ENCODE results near the gene PLEKHA6. TPM values are rescaled to one million over a fixed set of nuclear protein-coding genes. Genes with fewer than 3 reads are reported as not detected.

Gene PLEKHA6
- total and polyA plus RNA-seq, 2 of the 4 experiments (the other 2 are of a cell fraction): 8.2 to 19.9 TPM

DNA sequence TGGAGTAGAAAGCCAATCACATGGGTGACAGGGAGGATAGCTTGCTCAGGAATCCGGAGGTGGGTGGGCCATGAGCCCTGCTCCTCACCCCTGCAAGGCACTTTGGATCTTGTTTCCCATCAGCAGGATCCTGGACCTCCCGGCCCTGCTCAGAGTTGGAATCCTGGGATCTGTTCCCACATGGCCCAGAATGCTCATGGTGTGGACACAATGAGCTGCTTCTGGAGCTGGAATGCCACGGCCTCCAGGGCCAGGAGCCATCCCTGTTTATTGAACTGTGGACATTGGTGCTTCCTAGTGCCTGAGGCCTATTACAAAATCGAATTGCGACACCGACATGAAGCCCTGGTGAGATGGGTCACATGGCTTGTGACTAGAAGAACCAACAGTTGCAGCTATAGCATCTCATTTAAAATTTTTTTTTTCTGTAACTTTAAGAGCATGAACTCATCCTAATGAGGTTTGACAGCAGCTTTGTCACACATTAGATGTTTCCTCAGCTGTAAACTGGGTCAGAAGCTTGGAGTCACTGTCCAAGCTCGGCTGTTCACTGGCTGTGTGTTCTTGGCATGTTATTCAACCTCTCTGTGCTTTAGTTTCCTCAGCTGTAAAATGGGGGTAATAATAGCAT, 105.6 kb downstream of the PLEKHA6 start:
- 47% methylated on average over 3 of the region's 7 CpGs; no CpG with 5 or more reads in 1 of the 2 experiments for WGBS, 2 experiments (ENCODE audit: extremely low coverage in 2 of 2, insufficient read length in 1 of 2)
- Histone ChIP-seq H3K9ac (ENCODE audit: low read depth, low read length) (no peak overlapping the region), H3K18ac (ENCODE audit: low read depth, low read length) (peak overlapping the region; percentile 51), H3K4ac (ENCODE audit: low read depth, low read length) (peak overlapping the region; percentile 57; the same call in 1 of the 2 replicates), H4K8ac (ENCODE audit: low read depth in 2 of 2, low read length in 2 of 2) (peak overlapping the region in 1 of 2 experiments; percentile 29; a peak in 2 of 4 replicates), H3K9me1 (ENCODE audit: insufficient read depth, low read length) (peaks cover 5% of the 10 kb centered on the region; the same call in 1 of the 2 replicates), H3K56ac (ENCODE audit: extremely low read depth, insufficient read depth, low read length) (no peak overlapping the region), H2AK9ac (replicated peaks; ENCODE audit: low read depth, low read length, poor library complexity) (peak overlapping the region; percentile 23), H3K9me3 (ENCODE audit: control insufficient read depth, insufficient read depth, low read length) (no peaks in the 10 kb centered on the region), H3K4me3 (ENCODE audit: insufficient read depth, low read depth, low read length) (no peak overlapping the region), H4K91ac (ENCODE audit: insufficient read depth, low read depth, low read length) (peak overlapping the region; percentile 68; the same call in 1 of the 2 replicates), H3K4me2 (ENCODE audit: low read depth, low read length) (no peak overlapping the region), H2AFZ (replicated peaks; ENCODE audit: low read length, poor library complexity) (peak overlapping the region; percentile 71), H3K14ac (replicated peaks; ENCODE audit: low read depth, low read length) (peak overlapping the region; percentile 74), H3K23ac (ENCODE audit: low read depth, low read length) (0 out of 2 replicates have a peak overlapping the region, but pooled peaks have one; percentile 36), H3K79me1 (ENCODE audit: low read depth in 1 of 2, low read length in 2 of 2) (no peaks in the 10 kb centered on the region), H2BK20ac (ENCODE audit: low read depth, low read length) (peak overlapping the region; percentile 24; the same call in 1 of the 2 replicates), H3K36me3 (ENCODE audit: control insufficient read depth, insufficient read depth, low read length) (peaks cover 6% of the 10 kb centered on the region), H2AK5ac (ENCODE audit: low read depth, low read length) (peak overlapping the region; percentile 47; the same call in 1 of the 2 replicates), H3K4me1 (ENCODE audit: control insufficient read depth, insufficient read depth, low read length) (peaks cover 21% of the 10 kb centered on the region), H4K20me1 (ENCODE audit: insufficient read depth, low read length) (no peaks in the 10 kb centered on the region), H3K27ac (ENCODE audit: insufficient read depth, low read length) (peak overlapping the region; percentile 50; the same call in 1 of the 2 replicates), H2BK15ac (ENCODE audit: low read depth, low read length) (no peak overlapping the region), H3K27me3 (ENCODE audit: control insufficient read depth, insufficient read depth, low read length) (no peaks in the 10 kb centered on the region), H2BK120ac (ENCODE audit: low read depth, low read length) (peak overlapping the region; percentile 53; the same call in 1 of the 2 replicates), H2BK5ac (ENCODE audit: low read depth, low read length, poor library complexity, severe bottlenecking) (peak overlapping the region; percentile 14), H4K5ac (ENCODE audit: low read depth, low read length) (peak overlapping the region; percentile 65)
- dilution Hi-C loops (cut with HindIII; ENCODE audit: low sequenced_read_pairs, unreplicated experiment): no loop called here
- peak; percentile 97 for TF ChIP-seq CEBPB (IDR thresholded peaks at IDR 0.05; ENCODE audit: low read depth, low read length)
- TF ChIP-seq, protein P1, sequence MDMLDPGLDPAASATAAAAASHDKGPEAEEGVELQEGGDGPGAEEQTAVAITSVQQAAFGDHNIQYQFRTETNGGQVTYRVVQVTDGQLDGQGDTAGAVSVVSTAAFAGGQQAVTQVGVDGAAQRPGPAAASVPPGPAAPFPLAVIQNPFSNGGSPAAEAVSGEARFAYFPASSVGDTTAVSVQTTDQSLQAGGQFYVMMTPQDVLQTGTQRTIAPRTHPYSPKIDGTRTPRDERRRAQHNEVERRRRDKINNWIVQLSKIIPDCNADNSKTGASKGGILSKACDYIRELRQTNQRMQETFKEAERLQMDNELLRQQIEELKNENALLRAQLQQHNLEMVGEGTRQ (IDR thresholded peaks at IDR 0.05; ENCODE audit: low read depth, low read length): peak; percentile 82
- 0 out of 2 replicates have a peak, but pooled peaks have one; percentile 13 for TF ChIP-seq SMC3 (IDR thresholded peaks at IDR 0.05; ENCODE audit: low read depth, low read length)
- no peak for TF ChIP-seq MXI1 (IDR thresholded peaks at IDR 0.05; ENCODE audit: borderline replicate concordance, low read depth, low read length)
- no TSS peak for BruUV-seq (replicated peaks)
- CTCF ChIA-PET: interaction anchor here (0.6 to 1.7 kb wide), 6 partner anchors 39 to 110 kb away, joined by 3 to 7 read pairs (median 4); partner anchors contain the start of gene PLEKHA6
- peak; percentile 73 for DNase-seq
- in situ Hi-C loops (cut with MboI; ENCODE audit: low sequenced_read_pairs): loop anchor here (5.0 kb wide), 1 partner anchor 108 kb away; no protein-coding TSS in a partner anchor
- peak; percentile 60 for ATAC-seq (ENCODE audit: low read depth)
- POLR2A ChIA-PET (ENCODE audit: unreplicated experiment): interaction anchor here (0.6 kb wide), 1 partner anchor 387 kb away, joined by 7 read pairs; no protein-coding TSS in a partner anchor
- intact Hi-C loops (cut with micrococcal nuclease): no loop called here

Data from IMR-90 (cell line).